Endothelial cell of umbilical vein (primary cell): ENCODE results near the gene VSIG4. TPM values are rescaled to one million over a fixed set of nuclear protein-coding genes. Genes with fewer than 3 reads are reported as not detected.

ENCODE experiments used
- BruUV-seq: library from RNA; stranded (reverse); fragments of 400-500 nt; replicated peaks from 2 replicates; lab custom pipeline; 2021; lab: Mats Ljungman, UMichigan
- CTCF ChIA-PET: fragments of 300-600, 350-600 bp; sonication (Branson Sonifier 250); formaldehyde crosslinking; loops from one replicate; lab custom pipeline; 2021; ENCODE audit warnings: antibody characterized with exemption, inconsistent platforms; lab: Charles Lee
- POLR2A ChIA-PET: fragments of 300-600, 350-600 bp; sonication (Branson Sonifier 250); formaldehyde crosslinking; loops from one replicate; lab custom pipeline; 2021; ENCODE audit warnings: antibody characterized with exemption, inconsistent platforms; lab: Charles Lee
- DNase-seq: peaks from one replicate; pipeline ENCODE4 v3.0.0-alpha.2; 2011; ENCODE audit warnings: low read depth, low spot score
- FAIRE-seq: peaks from 2 replicates; lab custom pipeline; 2011; peaks lifted over from hg19 to GRCh38; lab: Jason Lieb, UNC
- H2AFZ ChIP-seq: 2 replicates; pipeline ENCODE4 v1.6.0; 2012; ENCODE audit warnings: low read depth, low read length, control low read depth, inconsistent platforms
- H3K27ac ChIP-seq: 2 replicates; pipeline ENCODE4 v1.5.1; 2011; ENCODE audit warnings: low read depth, mild to moderate bottlenecking, control low read depth, low read length, moderate library complexity; ENCODE audit not compliant: insufficient read depth
- H3K27me3 ChIP-seq, 2 experiments: 2 replicates each; pipeline versions ENCODE4 v1.6.0 to v1.6.1; 2011; ENCODE audit warnings: low read length in 2 of 2, mixed read lengths in 1 of 2; ENCODE audit not compliant: control insufficient read depth in 2 of 2, insufficient read depth in 2 of 2
- H3K36me3 ChIP-seq, 2 experiments: 2 replicates in 1 of 2; 3 replicates in 1 of 2; pipeline ENCODE4 v1.5.1; 2011; ENCODE audit warnings: low read length in 2 of 2, mild to moderate bottlenecking in 1 of 2, moderate library complexity in 1 of 2; ENCODE audit not compliant: control insufficient read depth in 2 of 2, insufficient read depth in 2 of 2; ENCODE audit errors: extremely low read depth in 1 of 2
- H3K4me1 ChIP-seq: 3 replicates; pipeline ENCODE4 v1.5.1; 2011; ENCODE audit warnings: mild to moderate bottlenecking, low read length; ENCODE audit not compliant: control insufficient read depth, insufficient read depth; ENCODE audit errors: extremely low read depth
- H3K4me2 ChIP-seq: 2 replicates; pipeline ENCODE4 v1.6.1; 2011; ENCODE audit warnings: low read length, control low read depth, mixed read lengths; ENCODE audit not compliant: insufficient read depth
- H3K4me3 ChIP-seq, 3 experiments: fragments of 200-600 bp in 1 of 3; sonication (generic), shearing (Covaris generic) in 1 of 3; replicated peaks in 1 of 3; 2 replicates each; pipeline ENCODE4 v1.5.1; 2011 to 2016; ENCODE audit warnings: control low read depth in 3 of 3, low read length in 3 of 3, mild to moderate bottlenecking in 2 of 3, inconsistent platforms in 1 of 3, low read depth in 1 of 3, moderate library complexity in 1 of 3; ENCODE audit not compliant: insufficient read depth in 1 of 3
- H3K79me2 ChIP-seq: 2 replicates; pipeline ENCODE4 v1.6.0; 2012; ENCODE audit warnings: low read length, inconsistent platforms; ENCODE audit not compliant: control insufficient read depth, insufficient read depth
- H3K9ac ChIP-seq: replicated peaks from 2 replicates; pipeline ENCODE3; 2011; ENCODE audit warnings: low read length, control low read depth; ENCODE audit not compliant: insufficient read depth; ENCODE audit errors: extremely low read depth
- H3K9me1 ChIP-seq: replicated peaks from 3 replicates; pipeline ENCODE4 v1.6.0; 2011; ENCODE audit warnings: mild to moderate bottlenecking, low read length; ENCODE audit not compliant: control insufficient read depth, insufficient read depth; ENCODE audit errors: extremely low read depth
- H3K9me3 ChIP-seq: replicated peaks from 2 replicates; pipeline ENCODE4 v1.5.1; 2012; ENCODE audit warnings: low read length, inconsistent platforms; ENCODE audit not compliant: control insufficient read depth, insufficient read depth
- H4K20me1 ChIP-seq: replicated peaks from 2 replicates; pipeline ENCODE3; 2011; ENCODE audit warnings: mild to moderate bottlenecking, low read length; ENCODE audit not compliant: control insufficient read depth, insufficient read depth; ENCODE audit errors: extremely low read depth
- EZH2 ChIP-seq: IDR thresholded peaks from 2 replicates; pipeline ENCODE4 v1.6.1; 2012; ENCODE audit warnings: borderline replicate concordance, low read depth, mild to moderate bottlenecking, moderate library complexity, low read length, inconsistent platforms; ENCODE audit not compliant: severe bottlenecking
- FOS ChIP-seq: IDR thresholded peaks from 2 replicates; pipeline ENCODE4 v1.6.1; 2011; ENCODE audit warnings: mild to moderate bottlenecking, low read length, moderate library complexity, borderline replicate concordance; ENCODE audit not compliant: insufficient read depth
- GATA2 ChIP-seq: IDR thresholded peaks from 2 replicates; pipeline ENCODE4 v1.7.0; 2011; ENCODE audit warnings: low read depth, mild to moderate bottlenecking, moderate library complexity, mixed read lengths, low read length; ENCODE audit not compliant: insufficient read length, insufficient read depth
- JUN ChIP-seq: IDR thresholded peaks from 2 replicates; pipeline ENCODE4 v1.6.1; 2011; ENCODE audit warnings: borderline replicate concordance, low read depth; ENCODE audit not compliant: insufficient read length, insufficient read depth
- MYC ChIP-seq: IDR thresholded peaks from one replicate; pipeline ENCODE4 v1.6.1; 2011; ENCODE audit warnings: mild to moderate bottlenecking, low read depth, low read length
- POLR2AphosphoS5 ChIP-seq: IDR thresholded peaks from 2 replicates; pipeline ENCODE4 v1.6.1; 2012; ENCODE audit warnings: low read depth, mild to moderate bottlenecking, control low read depth, low read length, moderate library complexity; ENCODE audit not compliant: insufficient read depth
- dilution Hi-C: fragments of 300-500 bp; cut with MboI; formaldehyde crosslinking; loops from one replicate; pipeline ENCODE4 v1.15.0; 2019; ENCODE audit warnings: low sequenced_read_pairs; ENCODE audit not compliant: extremely low pct_ligation_motif_present
- intact Hi-C: fragments of 100-400 bp; cut with micrococcal nuclease; formaldehyde crosslinking; loops from one replicate; pipeline ENCODE4 v1.10.0; 2022
- polyA plus RNA-seq, 4 experiments: library from polyadenylated mRNA; depleted of rRNA in 3 of 4; stranded (reverse) in 3 of 4; unstranded in 1 of 4; fragments of >200 nt; gene quantifications; 2 replicates each; pipeline versions ENCODE4 v1.2.1 to v1.2.3, GENCODE V29; 2011 to 2012; ENCODE audit warnings: missing spikeins in 1 of 4
- total RNA-seq: library from RNA; stranded (reverse); gene quantifications from 2 replicates; pipeline ENCODE4 v1.2.3, GENCODE V29; 2021

VSIG4 gene
- total and polyA plus RNA-seq, 2 donors (not counting 3 experiments of a cell fraction or from before 2014, with no cell fraction given), result not detected

GRCh38 chrX:66022632-66023384, 17.1 kb downstream of the VSIG4 start:
- Histone ChIP-seq H3K36me3 (no peaks in the 10 kb centered on the region), H3K9me1 (no peaks in the 10 kb centered on the region), H3K4me2 (no peak overlapping the region), H3K27me3 (no peaks in the 10 kb centered on the region), H3K27ac (no peak overlapping the region), H3K9ac (no peak overlapping the region), H3K4me1 (no peaks in the 10 kb centered on the region), H3K9me3 (no peaks in the 10 kb centered on the region), H3K4me3 (no peak overlapping the region), H2AFZ (no peak overlapping the region), H4K20me1 (no peaks in the 10 kb centered on the region), H3K79me2 (no peaks in the 10 kb centered on the region)
- no peak for DNase-seq
- TF ChIP-seq JUN (no peak), EZH2 (no peak), POLR2AphosphoS5 (no peak), GATA2 (no peak), MYC (no peak), FOS (no peak)
- BruUV-seq, result no TSS peak
- CTCF ChIA-PET, result no interaction called here
- POLR2A ChIA-PET, result no interaction called here
- FAIRE-seq, result no peak
- intact Hi-C loops (loop anchor here (1.0 kb wide), 1 partner anchor 441 kb away; no protein-coding TSS in a partner anchor), dilution Hi-C loops (no loop called here)
